Measurements from ENCODE around the gene MTCH2.

The MTCH2 gene

DNA sequence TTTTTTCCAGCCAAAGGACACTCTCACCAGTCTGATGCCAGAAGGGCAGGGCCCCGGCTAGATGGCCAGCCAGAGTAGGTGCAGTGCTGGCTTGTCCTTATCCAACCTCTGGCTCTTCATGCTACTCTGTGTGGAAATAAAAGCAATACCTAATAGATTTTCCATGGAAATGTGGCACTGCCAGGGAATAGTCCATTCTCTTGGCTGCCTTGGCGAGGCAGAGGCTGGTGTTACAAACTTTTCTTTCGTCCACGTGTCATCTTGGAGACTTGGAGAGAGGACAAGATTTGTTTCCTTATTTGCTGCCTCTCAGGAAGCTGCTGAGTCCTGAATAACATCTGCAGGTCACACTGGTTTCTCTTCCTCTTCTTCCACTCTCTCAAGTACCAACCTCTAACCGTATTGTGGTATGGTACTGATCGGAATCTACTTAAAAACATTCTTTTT lies 31.0 kb downstream of the MTCH2 start:
- H3K27ac ChIP-seq = no peak overlapping the region
- TF ChIP-seq, protein P1, sequence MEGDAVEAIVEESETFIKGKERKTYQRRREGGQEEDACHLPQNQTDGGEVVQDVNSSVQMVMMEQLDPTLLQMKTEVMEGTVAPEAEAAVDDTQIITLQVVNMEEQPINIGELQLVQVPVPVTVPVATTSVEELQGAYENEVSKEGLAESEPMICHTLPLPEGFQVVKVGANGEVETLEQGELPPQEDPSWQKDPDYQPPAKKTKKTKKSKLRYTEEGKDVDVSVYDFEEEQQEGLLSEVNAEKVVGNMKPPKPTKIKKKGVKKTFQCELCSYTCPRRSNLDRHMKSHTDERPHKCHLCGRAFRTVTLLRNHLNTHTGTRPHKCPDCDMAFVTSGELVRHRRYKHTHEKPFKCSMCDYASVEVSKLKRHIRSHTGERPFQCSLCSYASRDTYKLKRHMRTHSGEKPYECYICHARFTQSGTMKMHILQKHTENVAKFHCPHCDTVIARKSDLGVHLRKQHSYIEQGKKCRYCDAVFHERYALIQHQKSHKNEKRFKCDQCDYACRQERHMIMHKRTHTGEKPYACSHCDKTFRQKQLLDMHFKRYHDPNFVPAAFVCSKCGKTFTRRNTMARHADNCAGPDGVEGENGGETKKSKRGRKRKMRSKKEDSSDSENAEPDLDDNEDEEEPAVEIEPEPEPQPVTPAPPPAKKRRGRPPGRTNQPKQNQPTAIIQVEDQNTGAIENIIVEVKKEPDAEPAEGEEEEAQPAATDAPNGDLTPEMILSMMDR (conservative IDR thresholded peaks at IDR 0.05) = no peak

DNA sequence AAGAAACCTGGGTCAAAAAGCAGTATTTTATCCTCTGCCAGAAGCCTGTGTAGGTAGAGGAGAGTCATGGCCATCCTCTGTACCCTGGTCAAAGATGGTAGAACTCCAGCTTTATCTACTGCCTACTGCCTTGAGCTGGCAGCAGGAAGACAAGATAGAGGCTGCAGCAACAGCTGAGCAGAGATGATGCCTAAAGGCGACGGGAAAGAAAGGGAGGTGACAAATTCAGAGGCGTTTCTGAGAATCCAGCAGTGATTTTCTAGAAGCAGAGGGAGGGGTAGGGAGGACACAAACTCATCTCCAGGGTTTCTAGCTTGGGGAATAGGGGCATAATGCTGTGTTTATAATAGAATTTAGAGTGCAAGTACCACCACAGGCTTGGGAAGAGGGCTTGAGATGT lies 32.7 kb downstream of the MTCH2 start:
- TF ChIP-seq, protein P1 (conservative IDR thresholded peaks at IDR 0.05) = no peak
- no peak overlapping the region for H3K27ac ChIP-seq

DNA sequence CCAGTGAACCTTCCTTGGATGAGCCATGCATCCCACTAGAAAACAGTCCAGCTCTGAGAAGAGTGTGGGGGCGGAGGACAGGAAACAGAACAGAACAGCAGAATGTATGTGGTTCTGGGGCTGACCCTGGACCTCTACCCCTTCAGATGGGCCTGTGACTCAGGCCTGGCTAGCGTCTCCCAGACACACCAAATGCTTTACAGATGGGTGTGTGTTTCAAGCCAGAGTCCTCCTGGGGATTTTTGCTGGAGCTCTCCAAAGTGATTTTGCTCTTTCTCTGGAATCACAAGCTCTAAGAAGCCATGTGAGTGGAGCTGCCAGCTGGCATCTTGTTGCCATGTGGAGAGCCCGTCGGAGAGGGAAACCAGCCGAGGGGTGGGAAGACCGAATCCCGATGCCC lies 35.0 kb downstream of the MTCH2 start:
- no peak overlapping the region for H3K27ac ChIP-seq

DNA sequence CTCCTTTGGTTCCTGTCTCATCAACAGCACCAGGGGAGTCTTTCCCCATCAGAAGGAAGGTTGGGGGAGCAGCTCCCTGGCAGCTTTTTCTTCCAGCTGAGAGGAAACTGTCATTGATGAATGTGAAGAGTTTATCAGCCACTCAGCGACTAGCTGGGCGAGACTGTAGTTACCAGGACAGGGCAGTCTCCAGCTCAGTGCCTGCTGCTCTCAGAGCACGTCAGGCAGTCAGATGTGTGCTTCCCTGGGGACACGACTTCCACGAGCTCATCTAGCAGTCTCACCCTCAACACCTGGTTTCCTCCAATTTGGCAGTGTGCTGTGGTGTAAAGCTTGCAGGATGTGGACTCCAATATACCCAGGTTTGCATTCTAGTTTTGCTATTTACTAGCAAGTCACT lies 35.6 kb downstream of the MTCH2 start:
- no peak overlapping the region for H3K27ac ChIP-seq
- TF ChIP-seq, protein P1 (conservative IDR thresholded peaks at IDR 0.05) = no peak

More for the DNA sequence above, 35.0 kb downstream of the MTCH2 start:
- TF ChIP-seq, protein P1 (conservative IDR thresholded peaks at IDR 0.05) = no peak

DNA sequence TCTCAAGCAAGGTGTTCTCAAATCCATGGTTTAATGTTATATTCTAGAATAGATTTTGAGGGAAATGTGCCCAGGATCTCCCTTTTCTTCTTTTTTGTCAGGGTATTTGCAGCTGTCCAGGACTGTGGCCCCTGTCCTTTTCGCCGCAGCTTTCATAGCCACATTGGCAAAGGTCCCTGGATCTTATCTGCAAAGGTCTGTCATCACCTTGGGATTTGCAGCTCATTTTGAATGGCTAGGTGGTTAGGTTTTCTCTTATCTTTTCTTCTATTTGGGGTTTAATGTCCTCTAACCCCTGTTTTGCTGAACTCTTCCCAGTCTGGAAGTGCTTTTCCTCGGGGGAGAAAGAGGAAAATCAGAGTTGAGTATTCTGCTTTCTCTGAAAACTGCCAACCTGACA lies 36.4 kb downstream of the MTCH2 start:
- TF ChIP-seq, protein P1 (conservative IDR thresholded peaks at IDR 0.05) = no peak
- no peak overlapping the region for H3K27ac ChIP-seq

DNA sequence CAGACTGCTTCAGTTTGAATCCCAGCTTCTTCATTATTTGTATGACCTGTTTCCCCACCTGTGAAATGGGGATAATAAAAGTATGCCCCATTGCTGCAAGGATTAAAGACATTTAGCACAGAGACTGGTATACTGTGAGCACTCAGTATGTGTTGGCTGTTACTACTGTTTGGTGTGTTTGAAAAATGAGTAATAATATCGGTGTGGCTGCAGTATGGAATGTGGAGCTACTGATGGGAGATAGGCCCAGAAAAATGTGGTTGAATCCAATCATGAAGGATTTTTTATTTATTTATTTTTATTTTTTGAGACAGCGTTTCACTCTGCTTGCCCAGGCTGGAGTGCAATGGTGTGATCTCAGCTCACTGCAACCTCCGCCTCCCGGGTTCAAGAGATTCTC lies 39.1 kb downstream of the MTCH2 start:
- H3K27ac ChIP-seq = no peak overlapping the region
- TF ChIP-seq, protein P1 (conservative IDR thresholded peaks at IDR 0.05) = no peak

DNA sequence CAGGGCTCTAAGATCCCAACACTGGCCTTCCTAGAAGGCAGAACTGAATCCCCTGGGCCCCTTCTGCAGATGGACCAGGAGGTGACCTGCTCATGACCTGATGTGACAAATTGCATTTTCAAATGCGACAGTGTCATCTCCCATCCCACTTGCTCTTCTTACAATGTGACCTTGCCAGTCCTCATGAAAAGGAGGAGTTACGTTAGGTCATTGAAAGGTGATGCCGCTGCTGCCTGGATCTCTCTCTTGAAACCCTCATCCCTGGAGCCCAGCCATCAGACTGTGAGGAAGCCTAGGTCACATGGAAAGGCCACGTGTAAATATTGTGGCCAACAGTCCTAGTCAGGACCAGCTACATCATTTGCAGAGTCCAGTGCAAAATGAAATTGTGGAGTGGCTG lies 42.5 kb downstream of the MTCH2 start:
- TF ChIP-seq, protein P1 (conservative IDR thresholded peaks at IDR 0.05) = no peak
- no peak overlapping the region for H3K27ac ChIP-seq

DNA sequence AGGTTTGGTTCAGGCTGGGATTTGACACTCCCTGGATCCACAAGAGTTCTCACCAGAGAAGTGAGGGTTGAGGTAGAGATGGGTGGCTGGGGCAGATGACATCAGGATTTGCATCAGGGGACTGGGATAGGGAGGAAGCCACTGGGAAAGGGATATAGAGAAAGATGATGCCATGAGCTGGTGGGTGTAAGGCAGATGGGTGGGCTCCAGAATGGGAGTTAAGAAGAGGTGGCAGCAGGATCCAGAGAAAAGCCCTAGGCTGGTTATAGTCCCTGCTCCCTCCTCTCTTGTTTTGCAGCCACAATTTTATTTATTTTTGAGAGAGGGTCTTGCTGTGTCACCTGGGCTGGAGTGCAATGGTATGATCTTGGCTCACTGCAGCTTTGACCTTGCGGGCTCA lies 46.4 kb downstream of the MTCH2 start:
- TF ChIP-seq, protein P1 (conservative IDR thresholded peaks at IDR 0.05) = no peak
- H3K27ac ChIP-seq = no peak overlapping the region

Data from VCaP (cell line).